ENCODE data around the gene C11orf97.

Gene C11orf97

DNA sequence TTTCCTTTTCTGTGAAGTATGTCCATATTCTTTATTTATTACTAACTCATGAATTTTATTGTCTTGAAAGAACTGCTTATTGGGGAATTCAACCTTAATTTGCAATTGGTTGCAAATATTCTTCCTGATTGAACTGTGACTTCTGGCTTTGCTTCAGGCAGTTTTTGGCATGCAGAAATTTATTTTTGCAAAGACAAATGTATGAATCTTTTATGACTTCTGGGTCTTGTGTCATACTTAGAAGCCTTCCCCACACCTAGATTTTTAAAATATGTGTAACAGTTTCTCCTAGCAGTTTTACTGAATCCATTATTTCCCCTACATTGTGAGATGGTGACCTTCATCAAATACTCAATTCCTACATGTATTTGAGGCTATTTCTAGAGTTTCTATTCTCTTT is 30.9 kb upstream of the C11orf97 start:
- TF ChIP-seq, protein P1, sequence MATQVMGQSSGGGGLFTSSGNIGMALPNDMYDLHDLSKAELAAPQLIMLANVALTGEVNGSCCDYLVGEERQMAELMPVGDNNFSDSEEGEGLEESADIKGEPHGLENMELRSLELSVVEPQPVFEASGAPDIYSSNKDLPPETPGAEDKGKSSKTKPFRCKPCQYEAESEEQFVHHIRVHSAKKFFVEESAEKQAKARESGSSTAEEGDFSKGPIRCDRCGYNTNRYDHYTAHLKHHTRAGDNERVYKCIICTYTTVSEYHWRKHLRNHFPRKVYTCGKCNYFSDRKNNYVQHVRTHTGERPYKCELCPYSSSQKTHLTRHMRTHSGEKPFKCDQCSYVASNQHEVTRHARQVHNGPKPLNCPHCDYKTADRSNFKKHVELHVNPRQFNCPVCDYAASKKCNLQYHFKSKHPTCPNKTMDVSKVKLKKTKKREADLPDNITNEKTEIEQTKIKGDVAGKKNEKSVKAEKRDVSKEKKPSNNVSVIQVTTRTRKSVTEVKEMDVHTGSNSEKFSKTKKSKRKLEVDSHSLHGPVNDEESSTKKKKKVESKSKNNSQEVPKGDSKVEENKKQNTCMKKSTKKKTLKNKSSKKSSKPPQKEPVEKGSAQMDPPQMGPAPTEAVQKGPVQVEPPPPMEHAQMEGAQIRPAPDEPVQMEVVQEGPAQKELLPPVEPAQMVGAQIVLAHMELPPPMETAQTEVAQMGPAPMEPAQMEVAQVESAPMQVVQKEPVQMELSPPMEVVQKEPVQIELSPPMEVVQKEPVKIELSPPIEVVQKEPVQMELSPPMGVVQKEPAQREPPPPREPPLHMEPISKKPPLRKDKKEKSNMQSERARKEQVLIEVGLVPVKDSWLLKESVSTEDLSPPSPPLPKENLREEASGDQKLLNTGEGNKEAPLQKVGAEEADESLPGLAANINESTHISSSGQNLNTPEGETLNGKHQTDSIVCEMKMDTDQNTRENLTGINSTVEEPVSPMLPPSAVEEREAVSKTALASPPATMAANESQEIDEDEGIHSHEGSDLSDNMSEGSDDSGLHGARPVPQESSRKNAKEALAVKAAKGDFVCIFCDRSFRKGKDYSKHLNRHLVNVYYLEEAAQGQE (IDR thresholded peaks at IDR 0.05; ENCODE audit: low read depth): no peak
- TF ChIP-seq ZBTB7A (IDR thresholded peaks at IDR 0.05; ENCODE audit: low read depth) (no peak), RAD21 (IDR thresholded peaks at IDR 0.05; ENCODE audit: low read depth) (no peak), TCF12 (IDR thresholded peaks at IDR 0.05; ENCODE audit: low read depth) (no peak), CREB1 (IDR thresholded peaks at IDR 0.05; ENCODE audit: low read depth) (no peak), FOXM1 (IDR thresholded peaks at IDR 0.05; ENCODE audit: borderline replicate concordance, low read depth) (no peak), YY1 (IDR thresholded peaks at IDR 0.05; ENCODE audit: low read depth) (no peak), EP300 (IDR thresholded peaks at IDR 0.05; ENCODE audit: borderline replicate concordance) (no peak), TEAD4 (IDR thresholded peaks at IDR 0.05) (no peak), USF1 (IDR thresholded peaks at IDR 0.05) (no peak)
- TF ChIP-seq, protein P2, sequence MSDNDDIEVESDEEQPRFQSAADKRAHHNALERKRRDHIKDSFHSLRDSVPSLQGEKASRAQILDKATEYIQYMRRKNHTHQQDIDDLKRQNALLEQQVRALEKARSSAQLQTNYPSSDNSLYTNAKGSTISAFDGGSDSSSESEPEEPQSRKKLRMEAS (IDR thresholded peaks at IDR 0.05): no peak

DNA sequence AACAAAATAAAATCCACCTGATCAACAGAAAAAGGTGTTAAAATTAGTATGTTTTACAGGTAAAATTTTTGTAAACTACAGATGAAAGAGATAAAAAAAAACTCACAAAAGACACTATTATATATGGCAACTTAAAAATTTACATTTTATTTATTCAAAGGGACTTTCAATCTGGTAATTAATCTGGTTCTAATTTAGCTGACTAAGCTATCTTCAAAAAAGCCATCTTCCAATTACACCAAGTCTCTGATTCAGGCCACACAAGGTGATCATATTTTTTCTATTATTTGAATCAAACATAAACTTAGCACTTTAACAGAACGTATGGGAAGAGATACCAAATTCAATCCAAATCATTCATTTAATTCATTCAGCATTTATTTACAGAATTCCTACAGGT is 26.2 kb upstream of the C11orf97 start:
- no peak for TF ChIP-seq EP300 (IDR thresholded peaks at IDR 0.05; ENCODE audit: borderline replicate concordance)

- TF ChIP-seq USF1 (IDR thresholded peaks at IDR 0.05) (peak; percentile 74), TCF12 (IDR thresholded peaks at IDR 0.05; ENCODE audit: low read depth) (peak; percentile 7; the same call in 1 of the 2 replicates), EGR1 (IDR thresholded peaks at IDR 0.05) (no peak), TAF1 (IDR thresholded peaks at IDR 0.05; ENCODE audit: low read depth) (no peak; the same call in 1 of the 2 replicates), YY1 (IDR thresholded peaks at IDR 0.05; ENCODE audit: low read depth) (no peak; the same call in 1 of the 2 replicates), CREB1 (IDR thresholded peaks at IDR 0.05; ENCODE audit: low read depth) (0 out of 2 replicates have a peak, but pooled peaks have one; percentile 20), EP300 (IDR thresholded peaks at IDR 0.05; ENCODE audit: borderline replicate concordance) (no peak), NFIC (IDR thresholded peaks at IDR 0.05) (no peak; the same call in 1 of the 2 replicates), ZBTB7A (IDR thresholded peaks at IDR 0.05; ENCODE audit: low read depth) (peak; percentile 54; the same call in 1 of the 2 replicates), RAD21 (IDR thresholded peaks at IDR 0.05; ENCODE audit: low read depth) (no peak)
- TF ChIP-seq, protein P1 (IDR thresholded peaks at IDR 0.05; ENCODE audit: low read depth): no peak
- TF ChIP-seq, protein P2 (IDR thresholded peaks at IDR 0.05): peak; percentile 88
Observed at GRCh38 chr11:94493281-94494125, 18.8 kb upstream of the C11orf97 start, which contains the start of the genes ANKRD49 and MRE11. TSS of gene ANKRD49 (plus strand) at chr11:94493984. CDS start at chr11:94496694, 2,710 bp downstream. TSS of gene MRE11 (minus strand) at chr11:94493844. CDS start at chr11:94492801, 1,043 bp downstream.

DNA sequence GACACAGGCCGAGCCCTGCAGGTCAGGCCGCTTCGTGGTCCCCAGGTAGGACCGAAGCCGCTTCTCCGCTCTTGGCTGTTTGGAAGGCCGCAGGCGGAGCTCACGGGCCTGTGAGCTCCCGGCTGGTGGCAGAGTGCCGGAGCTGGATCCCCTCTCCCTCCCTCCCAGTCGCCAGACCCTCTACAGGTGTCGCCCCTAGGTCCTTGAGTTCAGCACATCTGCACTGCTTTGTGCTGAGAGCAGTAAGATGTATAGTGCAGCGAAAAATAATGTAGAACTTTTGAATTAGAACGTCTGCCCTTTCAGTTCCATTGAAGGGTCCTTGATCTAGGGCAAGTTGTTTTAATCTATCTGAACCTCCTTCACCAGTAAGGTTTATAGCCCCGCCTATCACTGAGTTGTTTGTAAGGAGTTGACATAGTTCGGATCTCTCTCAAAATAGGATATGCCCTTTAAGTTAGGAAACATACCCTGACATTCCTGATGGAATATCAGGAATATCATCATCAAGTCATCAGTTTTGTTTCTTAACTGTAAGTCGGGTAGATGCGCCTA is 18.1 kb upstream of the C11orf97 start:
- TF ChIP-seq USF1 (IDR thresholded peaks at IDR 0.05): no peak
- no peak for TF ChIP-seq TEAD4 (IDR thresholded peaks at IDR 0.05)
- TF ChIP-seq EP300 (IDR thresholded peaks at IDR 0.05; ENCODE audit: borderline replicate concordance): no peak
- no peak for TF ChIP-seq TCF12 (IDR thresholded peaks at IDR 0.05; ENCODE audit: low read depth)
- no peak for TF ChIP-seq CREB1 (IDR thresholded peaks at IDR 0.05; ENCODE audit: low read depth)
- no peak for TF ChIP-seq EGR1 (IDR thresholded peaks at IDR 0.05)
- TF ChIP-seq RAD21 (IDR thresholded peaks at IDR 0.05; ENCODE audit: low read depth): no peak
- TF ChIP-seq NFIC (IDR thresholded peaks at IDR 0.05): no peak
- no peak for TF ChIP-seq YY1 (IDR thresholded peaks at IDR 0.05; ENCODE audit: low read depth)
- no peak for TF ChIP-seq TAF1 (IDR thresholded peaks at IDR 0.05; ENCODE audit: low read depth)
- TF ChIP-seq CEBPB (IDR thresholded peaks at IDR 0.05): no peak
- TF ChIP-seq, protein P1 (IDR thresholded peaks at IDR 0.05; ENCODE audit: low read depth): no peak
- TF ChIP-seq FOXM1 (IDR thresholded peaks at IDR 0.05; ENCODE audit: borderline replicate concordance, low read depth): no peak
- TF ChIP-seq ZBTB7A (IDR thresholded peaks at IDR 0.05; ENCODE audit: low read depth): no peak
- TF ChIP-seq, protein P2 (IDR thresholded peaks at IDR 0.05): no peak

Data from Ishikawa (cell line).